ENCODE measurements around the gene TREML1.

GRCh38 chr6:41156001-41156400 lies 1.9 kb upstream of the TREML1 start:
- TF ChIP-seq, protein P1, sequence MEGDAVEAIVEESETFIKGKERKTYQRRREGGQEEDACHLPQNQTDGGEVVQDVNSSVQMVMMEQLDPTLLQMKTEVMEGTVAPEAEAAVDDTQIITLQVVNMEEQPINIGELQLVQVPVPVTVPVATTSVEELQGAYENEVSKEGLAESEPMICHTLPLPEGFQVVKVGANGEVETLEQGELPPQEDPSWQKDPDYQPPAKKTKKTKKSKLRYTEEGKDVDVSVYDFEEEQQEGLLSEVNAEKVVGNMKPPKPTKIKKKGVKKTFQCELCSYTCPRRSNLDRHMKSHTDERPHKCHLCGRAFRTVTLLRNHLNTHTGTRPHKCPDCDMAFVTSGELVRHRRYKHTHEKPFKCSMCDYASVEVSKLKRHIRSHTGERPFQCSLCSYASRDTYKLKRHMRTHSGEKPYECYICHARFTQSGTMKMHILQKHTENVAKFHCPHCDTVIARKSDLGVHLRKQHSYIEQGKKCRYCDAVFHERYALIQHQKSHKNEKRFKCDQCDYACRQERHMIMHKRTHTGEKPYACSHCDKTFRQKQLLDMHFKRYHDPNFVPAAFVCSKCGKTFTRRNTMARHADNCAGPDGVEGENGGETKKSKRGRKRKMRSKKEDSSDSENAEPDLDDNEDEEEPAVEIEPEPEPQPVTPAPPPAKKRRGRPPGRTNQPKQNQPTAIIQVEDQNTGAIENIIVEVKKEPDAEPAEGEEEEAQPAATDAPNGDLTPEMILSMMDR (IDR thresholded peaks at IDR 0.05): no peak
- TF ChIP-seq POLR2A (IDR thresholded peaks at IDR 0.05): no peak
